NCI-H82 treated with DMSO at 0.1 percent for 48 hours (cell line): ENCODE results near the gene CNIH4.
"Not testable (repeated sequence)": the region's sequence is repeated elsewhere in the genome, so short reads cannot be mapped to it uniquely, and the experiment has no call there.

ENCODE experiments used
- DNase-seq: peaks from one replicate; lab custom pipeline; 2025; ENCODE audit not compliant: unreplicated experiment; lab: John Stamatoyannopoulos, UW

Gene CNIH4

GRCh38 chr1:224348137-224348536 lies 8.5 kb upstream of the CNIH4 start:
- DNase-seq = no peak

- DNase-seq = not testable (repeated sequence)
These were observed 7.0 kb upstream of the CNIH4 start for GRCh38 chr1:224349716-224350115.

GRCh38 chr1:224352436-224353085 lies 4.1 kb upstream of the CNIH4 start:
- DNase-seq = not testable (repeated sequence)

- DNase-seq = no peak
These were observed 2.4 kb upstream of the CNIH4 start for GRCh38 chr1:224353975-224354925.

GRCh38 chr1:224357626-224358124 lies 996 bp downstream of the CNIH4 start:
- DNase-seq = peak; percentile 31

GRCh38 chr1:224358237-224358636 lies 1.6 kb downstream of the CNIH4 start:
- DNase-seq = no peak

- no peak for DNase-seq
These were observed 2.5 kb downstream of the CNIH4 start for GRCh38 chr1:224359207-224359606.

GRCh38 chr1:224368409-224368808 lies 11.7 kb downstream of the CNIH4 start:
- DNase-seq = no peak

GRCh38 chr1:224373008-224373590 lies 16.4 kb downstream of the CNIH4 start:
- DNase-seq = no peak

- DNase-seq = no peak
These were observed 18.4 kb downstream of the CNIH4 start for GRCh38 chr1:224375059-224375458.

GRCh38 chr1:224377676-224378006 lies 21.0 kb downstream of the CNIH4 start:
- no peak for DNase-seq

GRCh38 chr1:224378855-224379631 lies 22.4 kb downstream of the CNIH4 start:
- DNase-seq = no peak

- no peak for DNase-seq
These were observed 23.3 kb downstream of the CNIH4 start for GRCh38 chr1:224380003-224380402.

GRCh38 chr1:224381880-224382548 lies 25.3 kb downstream of the CNIH4 start:
- no peak for DNase-seq

GRCh38 chr1:224383218-224383617 lies 26.5 kb downstream of the CNIH4 start:
- no peak for DNase-seq

GRCh38 chr1:224387302-224387912 lies 30.7 kb downstream of the CNIH4 start:
- no peak for DNase-seq

GRCh38 chr1:224387943-224388342 lies 31.3 kb downstream of the CNIH4 start:
- DNase-seq = no peak

- DNase-seq = no peak
These were observed 33.8 kb downstream of the CNIH4 start for GRCh38 chr1:224390517-224390916.

GRCh38 chr1:224392411-224393249 lies 36.0 kb downstream of the CNIH4 start:
- no peak for DNase-seq
